C4-2B (cell line): Measurements from ENCODE around the gene EMB.
"Not testable (repeated sequence)": the region's sequence is repeated elsewhere in the genome, so short reads cannot be mapped to it uniquely, and the experiment has no call there.

ENCODE experiments used
- H3K27ac ChIP-seq: fragments of 450-650 bp; 2 replicates; pipeline ENCODE4 v1.5.1; 2017
- CTCF ChIP-seq: fragments of 450-650 bp; conservative IDR thresholded peaks from 2 replicates; pipeline ENCODE4 v1.5.1; 2017; ENCODE audit warnings: mild to moderate bottlenecking
- ZFX ChIP-seq: fragments of 450-650 bp; IDR thresholded peaks from 2 replicates; pipeline ENCODE4 v1.6.1; 2017

The EMB gene

GRCh38 chr5:50420343-50420935 lies 20.6 kb downstream of the EMB start:
- TF ChIP-seq CTCF (no peak), ZFX (no peak)
- H3K27ac ChIP-seq, result no peak overlapping the region

- H3K27ac ChIP-seq, result not testable (repeated sequence)
These were observed 21.4 kb downstream of the EMB start for GRCh38 chr5:50419656-50420055.

GRCh38 chr5:50416637-50417036 lies 24.5 kb downstream of the EMB start:
- not testable (repeated sequence) for H3K27ac ChIP-seq

- TF ChIP-seq CTCF (no peak), ZFX (no peak)
- H3K27ac ChIP-seq, result no peak overlapping the region
These were observed 25.2 kb downstream of the EMB start for GRCh38 chr5:50415912-50416311.

GRCh38 chr5:50410932-50411331 lies 30.2 kb downstream of the EMB start:
- not testable (repeated sequence) for H3K27ac ChIP-seq

- TF ChIP-seq ZFX (no peak), CTCF (no peak)
- H3K27ac ChIP-seq, result no peak overlapping the region
These were observed 34.2 kb downstream of the EMB start for GRCh38 chr5:50406877-50407276.

GRCh38 chr5:50401336-50401735 lies 39.8 kb downstream of the EMB start:
- H3K27ac ChIP-seq, result no peak overlapping the region
- TF ChIP-seq ZFX, result no peak
- TF ChIP-seq CTCF, result no peak

- H3K27ac ChIP-seq, result not testable (repeated sequence)
These were observed 47.0 kb downstream of the EMB start for GRCh38 chr5:50393925-50394609.

GRCh38 chr5:50392289-50392688 lies 48.8 kb downstream of the EMB start:
- H3K27ac ChIP-seq, result not testable (repeated sequence)

- H3K27ac ChIP-seq, result not testable (repeated sequence)
These were observed 56.7 kb downstream of the EMB start for GRCh38 chr5:50384381-50384780.

GRCh38 chr5:50376696-50377095 lies 64.4 kb downstream of the EMB start:
- not testable (repeated sequence) for H3K27ac ChIP-seq

GRCh38 chr5:50369287-50370033 lies 71.6 kb downstream of the EMB start:
- not testable (repeated sequence) for H3K27ac ChIP-seq
